ENCODE measurements around the gene FCHO2. TPM values are rescaled to one million over a fixed set of nuclear protein-coding genes. Genes with fewer than 3 reads are reported as not detected.

The FCHO2 gene, protein sequence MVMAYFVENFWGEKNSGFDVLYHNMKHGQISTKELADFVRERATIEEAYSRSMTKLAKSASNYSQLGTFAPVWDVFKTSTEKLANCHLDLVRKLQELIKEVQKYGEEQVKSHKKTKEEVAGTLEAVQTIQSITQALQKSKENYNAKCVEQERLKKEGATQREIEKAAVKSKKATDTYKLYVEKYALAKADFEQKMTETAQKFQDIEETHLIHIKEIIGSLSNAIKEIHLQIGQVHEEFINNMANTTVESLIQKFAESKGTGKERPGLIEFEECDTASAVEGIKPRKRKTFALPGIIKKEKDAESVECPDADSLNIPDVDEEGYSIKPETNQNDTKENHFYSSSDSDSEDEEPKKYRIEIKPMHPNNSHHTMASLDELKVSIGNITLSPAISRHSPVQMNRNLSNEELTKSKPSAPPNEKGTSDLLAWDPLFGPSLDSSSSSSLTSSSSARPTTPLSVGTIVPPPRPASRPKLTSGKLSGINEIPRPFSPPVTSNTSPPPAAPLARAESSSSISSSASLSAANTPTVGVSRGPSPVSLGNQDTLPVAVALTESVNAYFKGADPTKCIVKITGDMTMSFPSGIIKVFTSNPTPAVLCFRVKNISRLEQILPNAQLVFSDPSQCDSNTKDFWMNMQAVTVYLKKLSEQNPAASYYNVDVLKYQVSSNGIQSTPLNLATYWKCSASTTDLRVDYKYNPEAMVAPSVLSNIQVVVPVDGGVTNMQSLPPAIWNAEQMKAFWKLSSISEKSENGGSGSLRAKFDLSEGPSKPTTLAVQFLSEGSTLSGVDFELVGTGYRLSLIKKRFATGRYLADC
- 11.7 and 17.7 TPM in 2 replicates for total RNA-seq (ENCODE audit: low replicate concordance)

DNA sequence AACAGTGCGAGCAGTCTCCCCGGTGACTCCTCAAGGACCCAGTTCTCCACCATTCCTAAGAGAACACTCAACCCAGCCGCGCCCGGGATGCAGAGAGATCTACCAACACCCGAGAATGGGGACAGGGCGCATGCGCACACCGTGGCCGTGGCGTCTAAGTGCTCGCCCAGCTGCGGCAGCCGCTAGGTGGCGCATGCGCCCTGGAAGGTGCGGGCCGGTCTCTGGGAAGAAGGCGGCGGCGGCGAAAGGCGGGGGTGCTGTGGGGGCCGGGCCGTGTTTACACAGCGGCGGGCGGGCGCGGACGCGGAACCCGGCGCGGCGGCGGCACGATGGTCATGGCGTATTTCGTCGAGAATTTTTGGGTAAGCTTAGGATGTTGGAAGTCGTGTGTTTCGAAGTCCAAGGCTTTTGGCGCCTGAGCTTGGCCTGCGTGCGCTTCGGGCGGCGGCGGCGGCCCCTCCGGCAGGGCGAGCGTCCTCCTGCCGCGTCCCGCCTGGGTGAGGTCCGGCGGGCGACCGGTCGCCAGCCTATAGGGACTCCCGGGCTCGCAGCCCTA lies at the start of gene FCHO2:
TSS of gene FCHO2 (plus strand) at position 274 of the 556 bp plus-strand sequence. CDS start at position 330, 56 bp downstream.
- H3K9ac ChIP-seq: peak within 1 kb of the TSS; percentile 16
- H3K9me3 ChIP-seq (ENCODE audit: low read depth): no peaks in the 10 kb centered on the region
- Mint-ChIP-seq H3K36me3 (no peaks in the 10 kb centered on the region), H3K27me3 (ENCODE audit: insufficient read depth, low read depth) (peaks cover 7% of the 10 kb centered on the region), H3K9me3 (no peaks in the 10 kb centered on the region), H3K4me3 (peak within 1 kb of the TSS; percentile 95), H3K27ac (peak within 1 kb of the TSS; percentile 96), H3K4me1 (peaks cover 18% of the 10 kb centered on the region)
- no peak within 1 kb of the TSS for H3K27ac ChIP-seq
- H3K4me3 ChIP-seq: peak within 1 kb of the TSS; percentile 63
- H4K20me1 ChIP-seq (ENCODE audit: low read depth): no peaks in the 10 kb centered on the region
- peaks cover 19% of the 10 kb centered on the region for H3K27me3 ChIP-seq
- H3K79me2 ChIP-seq (ENCODE audit: low read depth): peaks cover 40% of the 10 kb centered on the region
- H3K4me1 ChIP-seq: peaks cover 4% of the 10 kb centered on the region
- no peak for TF ChIP-seq EZH2 (IDR thresholded peaks at IDR 0.05)
- TF ChIP-seq, protein P1, sequence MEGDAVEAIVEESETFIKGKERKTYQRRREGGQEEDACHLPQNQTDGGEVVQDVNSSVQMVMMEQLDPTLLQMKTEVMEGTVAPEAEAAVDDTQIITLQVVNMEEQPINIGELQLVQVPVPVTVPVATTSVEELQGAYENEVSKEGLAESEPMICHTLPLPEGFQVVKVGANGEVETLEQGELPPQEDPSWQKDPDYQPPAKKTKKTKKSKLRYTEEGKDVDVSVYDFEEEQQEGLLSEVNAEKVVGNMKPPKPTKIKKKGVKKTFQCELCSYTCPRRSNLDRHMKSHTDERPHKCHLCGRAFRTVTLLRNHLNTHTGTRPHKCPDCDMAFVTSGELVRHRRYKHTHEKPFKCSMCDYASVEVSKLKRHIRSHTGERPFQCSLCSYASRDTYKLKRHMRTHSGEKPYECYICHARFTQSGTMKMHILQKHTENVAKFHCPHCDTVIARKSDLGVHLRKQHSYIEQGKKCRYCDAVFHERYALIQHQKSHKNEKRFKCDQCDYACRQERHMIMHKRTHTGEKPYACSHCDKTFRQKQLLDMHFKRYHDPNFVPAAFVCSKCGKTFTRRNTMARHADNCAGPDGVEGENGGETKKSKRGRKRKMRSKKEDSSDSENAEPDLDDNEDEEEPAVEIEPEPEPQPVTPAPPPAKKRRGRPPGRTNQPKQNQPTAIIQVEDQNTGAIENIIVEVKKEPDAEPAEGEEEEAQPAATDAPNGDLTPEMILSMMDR (IDR thresholded peaks at IDR 0.05): peak; percentile 88
- H3F3A ChIP-seq (ENCODE audit: low read depth): peaks cover 16% of the 10 kb centered on the region
- H3K36me3 ChIP-seq: no peaks in the 10 kb centered on the region
- DNase-seq (ENCODE audit: low spot score): peak; percentile 99
- peak within 1 kb of the TSS; percentile 88 for H3K4me2 ChIP-seq
- H2AFZ ChIP-seq (replicated peaks): peak within 1 kb of the TSS; percentile 97

GRCh38 chr5:72906806-72907205 lies 49.0 kb upstream of the FCHO2 start:
- Histone ChIP-seq H3K4me2 (no peak overlapping the region), H3K9ac (no peak overlapping the region), H3K4me3 (no peak overlapping the region), H2AFZ (replicated peaks) (no peak overlapping the region), H4K20me1 (ENCODE audit: low read depth) (no peaks in the 10 kb centered on the region), H3K9me3 (ENCODE audit: low read depth) (no peaks in the 10 kb centered on the region), H3K36me3 (peaks cover 20% of the 10 kb centered on the region), H3K27me3 (no peaks in the 10 kb centered on the region), H3K27ac (no peak overlapping the region), H3F3A (ENCODE audit: low read depth) (no peaks in the 10 kb centered on the region), H3K4me1 (no peaks in the 10 kb centered on the region), H3K79me2 (ENCODE audit: low read depth) (no peaks in the 10 kb centered on the region)
- H3K4me3 Mint-ChIP-seq: no peak overlapping the region
- TF ChIP-seq EZH2phosphoT487 (IDR thresholded peaks at IDR 0.05) (no peak), EZH2 (IDR thresholded peaks at IDR 0.05) (no peak)
- TF ChIP-seq, protein P1 (IDR thresholded peaks at IDR 0.05): no peak
- H3K4me1 Mint-ChIP-seq: no peaks in the 10 kb centered on the region
- H3K9me3 Mint-ChIP-seq: no peaks in the 10 kb centered on the region
- no peaks in the 10 kb centered on the region for H3K27me3 Mint-ChIP-seq (ENCODE audit: insufficient read depth, low read depth)
- no peak overlapping the region for H3K27ac Mint-ChIP-seq
- no peak for DNase-seq (ENCODE audit: low spot score)
- H3K36me3 Mint-ChIP-seq: peaks cover 42% of the 10 kb centered on the region

DNA sequence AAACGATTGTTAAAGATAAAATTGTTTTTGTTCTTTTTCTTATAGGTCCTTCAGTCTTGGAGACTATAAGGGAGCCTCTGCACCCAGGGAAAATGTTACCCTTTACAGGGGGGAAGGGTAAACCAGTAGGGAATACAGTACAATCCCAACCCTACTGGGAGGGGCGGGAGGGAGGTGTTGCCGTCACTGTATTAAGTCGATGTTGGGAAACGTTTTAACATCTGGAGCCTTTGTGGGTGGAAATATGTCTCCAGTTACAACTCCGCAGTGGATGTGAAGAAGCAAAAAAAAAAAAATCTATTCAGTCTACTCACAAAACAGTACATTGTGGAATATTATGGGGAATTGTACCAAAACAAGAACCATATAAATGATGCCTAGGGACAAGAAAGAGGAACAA lies 47.2 kb upstream of the FCHO2 start:
- Mint-ChIP-seq H3K9me3 (no peaks in the 10 kb centered on the region), H3K27me3 (ENCODE audit: insufficient read depth, low read depth) (no peaks in the 10 kb centered on the region), H3K4me3 (no peak overlapping the region), H3K36me3 (peaks cover 35% of the 10 kb centered on the region), H3K4me1 (no peaks in the 10 kb centered on the region), H3K27ac (no peak overlapping the region)
- H2AFZ ChIP-seq (replicated peaks): no peak overlapping the region
- H3K4me3 ChIP-seq: no peak overlapping the region
- no peaks in the 10 kb centered on the region for H3K79me2 ChIP-seq (ENCODE audit: low read depth)
- no peaks in the 10 kb centered on the region for H3K9me3 ChIP-seq (ENCODE audit: low read depth)
- no peak overlapping the region for H3K27ac ChIP-seq
- no peak overlapping the region for H3K4me2 ChIP-seq
- H3K27me3 ChIP-seq: no peaks in the 10 kb centered on the region
- TF ChIP-seq EZH2 (IDR thresholded peaks at IDR 0.05) (no peak), EZH2phosphoT487 (IDR thresholded peaks at IDR 0.05) (no peak)
- TF ChIP-seq, protein P1 (IDR thresholded peaks at IDR 0.05): no peak
- no peaks in the 10 kb centered on the region for H3F3A ChIP-seq (ENCODE audit: low read depth)
- H4K20me1 ChIP-seq (ENCODE audit: low read depth): no peaks in the 10 kb centered on the region
- H3K36me3 ChIP-seq: peaks cover 15% of the 10 kb centered on the region
- H3K4me1 ChIP-seq: no peaks in the 10 kb centered on the region
- no peak for DNase-seq (ENCODE audit: low spot score)
- no peak overlapping the region for H3K9ac ChIP-seq

All from neural progenitor cell (in vitro differentiated cells).